GM12878 (cell line): ENCODE measurements around the gene TRIM28. TPM values are rescaled to one million over a fixed set of nuclear protein-coding genes. Genes with fewer than 3 reads are reported as not detected.

ENCODE experiments used
- CHD4 ChIP-seq: fragments of 200-600 bp; sonication (generic); IDR thresholded peaks from 2 replicates; pipeline ENCODE4 v1.6.1; 2016; ENCODE audit warnings: mild to moderate bottlenecking
- HCFC1 ChIP-seq: fragments of 150-350 bp; IDR thresholded peaks from 2 replicates; pipeline ENCODE4 v1.6.1; 2014; ENCODE audit warnings: low read length
- HDGF ChIP-seq: fragments of 450-650 bp; IDR thresholded peaks from 2 replicates; pipeline ENCODE4 v1.6.1; 2016; ENCODE audit warnings: antibody characterized with exemption
- MEF2A ChIP-seq: IDR thresholded peaks from 2 replicates; pipeline ENCODE4 v1.6.1; 2011; ENCODE audit warnings: low read depth, mild to moderate bottlenecking, low read length, moderate library complexity; ENCODE audit not compliant: insufficient read depth
- NFXL1 ChIP-seq: fragments of 450-650 bp; IDR thresholded peaks from 2 replicates; pipeline ENCODE4 v1.6.1; 2017; ENCODE audit warnings: antibody characterized with exemption, mild to moderate bottlenecking, borderline replicate concordance
- RAD51 ChIP-seq: fragments of 450-650 bp; IDR thresholded peaks from 2 replicates; pipeline ENCODE4 v1.6.1; 2016; ENCODE audit warnings: moderate library complexity, mild to moderate bottlenecking, inconsistent platforms
- RUNX3 ChIP-seq: IDR thresholded peaks from 2 replicates; pipeline ENCODE4 v1.6.1; 2012; ENCODE audit warnings: low read length, inconsistent platforms
- SIN3A ChIP-seq: IDR thresholded peaks from 2 replicates; pipeline ENCODE4 v1.6.1; 2012; ENCODE audit warnings: low read depth, low read length, improper control_type of control experiment
- SMAD1 ChIP-seq: fragments of 450-650 bp; IDR thresholded peaks from 2 replicates; pipeline ENCODE4 v1.6.1; 2018; ENCODE audit warnings: mild to moderate bottlenecking, low read depth; ENCODE audit not compliant: partially characterized antibody
- SREBF2 ChIP-seq: IDR thresholded peaks from 2 replicates; pipeline ENCODE4 v1.6.1; 2012; ENCODE audit warnings: mild to moderate bottlenecking, low read length
- STAT1 ChIP-seq: fragments of 450-650 bp; conservative IDR thresholded peaks from 2 replicates; pipeline ENCODE4 v1.6.1; 2014; ENCODE audit warnings: antibody characterized with exemption, mild to moderate bottlenecking
- polyA plus RNA-seq, 11 experiments: library from polyadenylated mRNA; depleted of rRNA in 4 of 11; unstranded in 6 of 11; stranded (reverse) in 5 of 11; fragments of >200 nt; fragmentation: Nextera tagmentation in 4 of 11; fragmentation: Illumina TruSeq in 1 of 11; extraction: Ambion mirVana in 4 of 11; extraction: Trizol in 1 of 11; gene quantifications; 1 replicate in 1 of 11; 2 replicates in 10 of 11; pipeline versions ENCODE4 v1.2.1 to v1.2.3, GENCODE V29; 2011 to 2016; ENCODE audit warnings: inconsistent platforms in 2 of 11, missing spikeins in 2 of 11, low read depth in 1 of 11
- total RNA-seq, 4 experiments: library from RNA; depleted of rRNA in 3 of 4; stranded (reverse); fragments of >200 nt in 3 of 4; fragmentation: Illumina TruSeq in 1 of 4; extraction: Trizol in 1 of 4; gene quantifications; 2 replicates each; pipeline versions ENCODE4 v1.2.1 to v1.2.3, GENCODE V29; 2013 to 2021
- TF ChIP-seq, protein P1 (sequence below): fragments of 450-650 bp; IDR thresholded peaks from 2 replicates; pipeline ENCODE4 v1.6.1; 2016; ENCODE audit warnings: mild to moderate bottlenecking, moderate library complexity, borderline replicate concordance
- TF ChIP-seq, protein P2 (sequence below): fragments of 450-650 bp; IDR thresholded peaks from 2 replicates; pipeline ENCODE4 v1.6.1; 2017; ENCODE audit warnings: borderline replicate concordance
- TF ChIP-seq, protein P3 (sequence below): fragments of 150-350 bp; IDR thresholded peaks from 2 replicates; pipeline ENCODE4 v1.6.1; 2014; ENCODE audit warnings: mild to moderate bottlenecking, low read depth, low read length
- TF ChIP-seq, protein P4 (sequence below): fragments of 450-650 bp; IDR thresholded peaks from 2 replicates; pipeline ENCODE4 v1.6.1; 2016; ENCODE audit warnings: mild to moderate bottlenecking
- TF ChIP-seq, protein P5 (sequence below): fragments of 450-650 bp; IDR thresholded peaks from 2 replicates; pipeline ENCODE4 v1.6.1; 2018; ENCODE audit warnings: borderline replicate concordance, mild to moderate bottlenecking; ENCODE audit not compliant: partially characterized antibody

Gene TRIM28
- total and polyA plus RNA-seq, 10 of the 15 experiments (the other 5 are each of a cell fraction or from before 2014, with no cell fraction given), result 5.0 to 650 (median 296) TPM

DNA sequence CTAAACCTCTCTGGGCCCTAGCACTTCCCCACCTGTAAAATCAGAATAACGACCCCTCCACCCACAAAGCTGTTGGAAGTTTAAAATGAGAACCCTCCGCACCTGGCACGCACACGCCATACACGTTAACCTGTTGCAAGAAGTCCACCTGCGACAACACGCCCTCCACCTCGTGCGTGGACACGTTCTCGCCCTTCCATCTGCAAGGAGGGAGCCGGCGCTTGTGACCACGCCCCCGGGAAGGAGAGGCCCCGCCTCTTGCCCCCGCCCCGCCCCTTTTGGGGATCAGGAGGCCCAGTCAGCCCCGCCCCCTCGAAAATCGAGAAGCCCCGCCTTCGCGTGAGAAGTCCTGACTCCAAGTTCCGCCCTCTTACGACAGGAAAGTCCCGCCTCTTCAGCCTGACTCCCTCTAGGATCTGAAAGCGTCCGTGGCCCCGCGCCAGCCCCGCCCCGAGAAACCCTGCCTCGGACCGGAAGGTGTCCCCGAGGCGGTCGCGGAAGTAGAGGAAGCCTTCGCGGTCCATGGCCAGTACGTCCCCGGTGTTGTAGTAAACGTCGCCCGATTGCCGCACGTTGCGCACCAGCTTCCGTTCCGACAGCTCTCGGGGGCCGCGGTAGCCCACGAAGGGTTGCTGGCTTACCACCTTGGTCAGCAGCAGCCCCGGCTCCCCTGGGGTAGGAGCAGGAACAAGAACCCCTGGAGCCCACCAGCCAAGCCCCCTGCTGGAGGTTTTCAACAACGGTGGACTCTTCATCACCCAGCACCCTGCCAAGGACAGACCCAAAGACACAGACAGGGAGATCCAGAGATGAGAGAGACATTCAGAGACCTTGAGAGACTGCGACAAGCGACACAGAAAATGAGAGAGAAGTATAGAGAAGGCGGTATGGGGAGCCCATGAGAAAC lies 44.6 kb upstream of the TRIM28 start (continued):
- TF ChIP-seq, protein P1, sequence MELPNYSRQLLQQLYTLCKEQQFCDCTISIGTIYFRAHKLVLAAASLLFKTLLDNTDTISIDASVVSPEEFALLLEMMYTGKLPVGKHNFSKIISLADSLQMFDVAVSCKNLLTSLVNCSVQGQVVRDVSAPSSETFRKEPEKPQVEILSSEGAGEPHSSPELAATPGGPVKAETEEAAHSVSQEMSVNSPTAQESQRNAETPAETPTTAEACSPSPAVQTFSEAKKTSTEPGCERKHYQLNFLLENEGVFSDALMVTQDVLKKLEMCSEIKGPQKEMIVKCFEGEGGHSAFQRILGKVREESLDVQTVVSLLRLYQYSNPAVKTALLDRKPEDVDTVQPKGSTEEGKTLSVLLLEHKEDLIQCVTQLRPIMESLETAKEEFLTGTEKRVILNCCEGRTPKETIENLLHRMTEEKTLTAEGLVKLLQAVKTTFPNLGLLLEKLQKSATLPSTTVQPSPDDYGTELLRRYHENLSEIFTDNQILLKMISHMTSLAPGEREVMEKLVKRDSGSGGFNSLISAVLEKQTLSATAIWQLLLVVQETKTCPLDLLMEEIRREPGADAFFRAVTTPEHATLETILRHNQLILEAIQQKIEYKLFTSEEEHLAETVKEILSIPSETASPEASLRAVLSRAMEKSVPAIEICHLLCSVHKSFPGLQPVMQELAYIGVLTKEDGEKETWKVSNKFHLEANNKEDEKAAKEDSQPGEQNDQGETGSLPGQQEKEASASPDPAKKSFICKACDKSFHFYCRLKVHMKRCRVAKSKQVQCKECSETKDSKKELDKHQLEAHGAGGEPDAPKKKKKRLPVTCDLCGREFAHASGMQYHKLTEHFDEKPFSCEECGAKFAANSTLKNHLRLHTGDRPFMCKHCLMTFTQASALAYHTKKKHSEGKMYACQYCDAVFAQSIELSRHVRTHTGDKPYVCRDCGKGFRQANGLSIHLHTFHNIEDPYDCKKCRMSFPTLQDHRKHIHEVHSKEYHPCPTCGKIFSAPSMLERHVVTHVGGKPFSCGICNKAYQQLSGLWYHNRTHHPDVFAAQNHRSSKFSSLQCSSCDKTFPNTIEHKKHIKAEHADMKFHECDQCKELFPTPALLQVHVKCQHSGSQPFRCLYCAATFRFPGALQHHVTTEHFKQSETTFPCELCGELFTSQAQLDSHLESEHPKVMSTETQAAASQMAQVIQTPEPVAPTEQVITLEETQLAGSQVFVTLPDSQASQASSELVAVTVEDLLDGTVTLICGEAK, result peak; percentile 99
- TF ChIP-seq, protein P2, sequence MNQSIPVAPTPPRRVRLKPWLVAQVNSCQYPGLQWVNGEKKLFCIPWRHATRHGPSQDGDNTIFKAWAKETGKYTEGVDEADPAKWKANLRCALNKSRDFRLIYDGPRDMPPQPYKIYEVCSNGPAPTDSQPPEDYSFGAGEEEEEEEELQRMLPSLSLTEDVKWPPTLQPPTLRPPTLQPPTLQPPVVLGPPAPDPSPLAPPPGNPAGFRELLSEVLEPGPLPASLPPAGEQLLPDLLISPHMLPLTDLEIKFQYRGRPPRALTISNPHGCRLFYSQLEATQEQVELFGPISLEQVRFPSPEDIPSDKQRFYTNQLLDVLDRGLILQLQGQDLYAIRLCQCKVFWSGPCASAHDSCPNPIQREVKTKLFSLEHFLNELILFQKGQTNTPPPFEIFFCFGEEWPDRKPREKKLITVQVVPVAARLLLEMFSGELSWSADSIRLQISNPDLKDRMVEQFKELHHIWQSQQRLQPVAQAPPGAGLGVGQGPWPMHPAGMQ, result no peak; the same call in 1 of the 2 replicates
- TF ChIP-seq HDGF, result peak; percentile 80; the same call in 1 of the 2 replicates
- peak; percentile 50; the same call in 1 of the 2 replicates for TF ChIP-seq MEF2A
- TF ChIP-seq, protein P3, sequence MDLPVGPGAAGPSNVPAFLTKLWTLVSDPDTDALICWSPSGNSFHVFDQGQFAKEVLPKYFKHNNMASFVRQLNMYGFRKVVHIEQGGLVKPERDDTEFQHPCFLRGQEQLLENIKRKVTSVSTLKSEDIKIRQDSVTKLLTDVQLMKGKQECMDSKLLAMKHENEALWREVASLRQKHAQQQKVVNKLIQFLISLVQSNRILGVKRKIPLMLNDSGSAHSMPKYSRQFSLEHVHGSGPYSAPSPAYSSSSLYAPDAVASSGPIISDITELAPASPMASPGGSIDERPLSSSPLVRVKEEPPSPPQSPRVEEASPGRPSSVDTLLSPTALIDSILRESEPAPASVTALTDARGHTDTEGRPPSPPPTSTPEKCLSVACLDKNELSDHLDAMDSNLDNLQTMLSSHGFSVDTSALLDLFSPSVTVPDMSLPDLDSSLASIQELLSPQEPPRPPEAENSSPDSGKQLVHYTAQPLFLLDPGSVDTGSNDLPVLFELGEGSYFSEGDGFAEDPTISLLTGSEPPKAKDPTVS, result peak; percentile 39; the same call in 1 of the 2 replicates
- TF ChIP-seq HCFC1, result peak; percentile 89
- TF ChIP-seq STAT1, result peak; percentile 98
- no peak for TF ChIP-seq SMAD1
- TF ChIP-seq, protein P4, sequence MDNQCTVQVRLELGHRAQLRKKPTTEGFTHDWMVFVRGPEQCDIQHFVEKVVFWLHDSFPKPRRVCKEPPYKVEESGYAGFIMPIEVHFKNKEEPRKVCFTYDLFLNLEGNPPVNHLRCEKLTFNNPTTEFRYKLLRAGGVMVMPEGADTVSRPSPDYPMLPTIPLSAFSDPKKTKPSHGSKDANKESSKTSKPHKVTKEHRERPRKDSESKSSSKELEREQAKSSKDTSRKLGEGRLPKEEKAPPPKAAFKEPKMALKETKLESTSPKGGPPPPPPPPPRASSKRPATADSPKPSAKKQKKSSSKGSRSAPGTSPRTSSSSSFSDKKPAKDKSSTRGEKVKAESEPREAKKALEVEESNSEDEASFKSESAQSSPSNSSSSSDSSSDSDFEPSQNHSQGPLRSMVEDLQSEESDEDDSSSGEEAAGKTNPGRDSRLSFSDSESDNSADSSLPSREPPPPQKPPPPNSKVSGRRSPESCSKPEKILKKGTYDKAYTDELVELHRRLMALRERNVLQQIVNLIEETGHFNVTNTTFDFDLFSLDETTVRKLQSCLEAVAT, result peak; percentile 53
- TF ChIP-seq SREBF2, result peak; percentile 37; the same call in 1 of the 2 replicates
- TF ChIP-seq NFXL1, result no peak
- peak; percentile 86 for TF ChIP-seq RUNX3
- TF ChIP-seq CHD4, result no peak
- TF ChIP-seq, protein P5, sequence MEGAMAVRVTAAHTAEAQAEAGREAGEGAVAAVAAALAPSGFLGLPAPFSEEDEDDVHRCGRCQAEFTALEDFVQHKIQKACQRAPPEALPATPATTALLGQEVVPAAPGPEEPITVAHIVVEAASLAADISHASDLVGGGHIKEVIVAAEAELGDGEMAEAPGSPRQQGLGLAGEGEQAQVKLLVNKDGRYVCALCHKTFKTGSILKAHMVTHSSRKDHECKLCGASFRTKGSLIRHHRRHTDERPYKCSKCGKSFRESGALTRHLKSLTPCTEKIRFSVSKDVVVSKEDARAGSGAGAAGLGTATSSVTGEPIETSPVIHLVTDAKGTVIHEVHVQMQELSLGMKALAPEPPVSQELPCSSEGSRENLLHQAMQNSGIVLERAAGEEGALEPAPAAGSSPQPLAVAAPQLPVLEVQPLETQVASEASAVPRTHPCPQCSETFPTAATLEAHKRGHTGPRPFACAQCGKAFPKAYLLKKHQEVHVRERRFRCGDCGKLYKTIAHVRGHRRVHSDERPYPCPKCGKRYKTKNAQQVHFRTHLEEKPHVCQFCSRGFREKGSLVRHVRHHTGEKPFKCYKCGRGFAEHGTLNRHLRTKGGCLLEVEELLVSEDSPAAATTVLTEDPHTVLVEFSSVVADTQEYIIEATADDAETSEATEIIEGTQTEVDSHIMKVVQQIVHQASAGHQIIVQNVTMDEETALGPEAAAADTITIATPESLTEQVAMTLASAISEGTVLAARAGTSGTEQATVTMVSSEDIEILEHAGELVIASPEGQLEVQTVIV, result peak; percentile 84
- TF ChIP-seq SIN3A, result 0 out of 2 replicates have a peak, but pooled peaks have one; percentile 64
- peak; percentile 13; the same call in 1 of the 2 replicates for TF ChIP-seq RAD51
